Hematopoietic multipotent progenitor cell (in vitro differentiated cells): ENCODE results near the gene ZNRF3. TPM values are rescaled to one million over a fixed set of nuclear protein-coding genes. Genes with fewer than 3 reads are reported as not detected.

ENCODE experiments used
- DNase-seq, 3 donors: peaks; one replicate each; pipeline ENCODE4 v3.0.0-alpha.2; 2011 to 2015; ENCODE audit warnings: low read depth in 2 of 3, low spot score in 2 of 3
- total RNA-seq: library from RNA; depleted of rRNA; stranded (reverse); fragments of >200 nt; gene quantifications from one replicate; pipeline ENCODE4 v1.2.3, GENCODE V29; 2012

Gene ZNRF3
- total RNA-seq, 1 donor = 3.2 TPM

DNA sequence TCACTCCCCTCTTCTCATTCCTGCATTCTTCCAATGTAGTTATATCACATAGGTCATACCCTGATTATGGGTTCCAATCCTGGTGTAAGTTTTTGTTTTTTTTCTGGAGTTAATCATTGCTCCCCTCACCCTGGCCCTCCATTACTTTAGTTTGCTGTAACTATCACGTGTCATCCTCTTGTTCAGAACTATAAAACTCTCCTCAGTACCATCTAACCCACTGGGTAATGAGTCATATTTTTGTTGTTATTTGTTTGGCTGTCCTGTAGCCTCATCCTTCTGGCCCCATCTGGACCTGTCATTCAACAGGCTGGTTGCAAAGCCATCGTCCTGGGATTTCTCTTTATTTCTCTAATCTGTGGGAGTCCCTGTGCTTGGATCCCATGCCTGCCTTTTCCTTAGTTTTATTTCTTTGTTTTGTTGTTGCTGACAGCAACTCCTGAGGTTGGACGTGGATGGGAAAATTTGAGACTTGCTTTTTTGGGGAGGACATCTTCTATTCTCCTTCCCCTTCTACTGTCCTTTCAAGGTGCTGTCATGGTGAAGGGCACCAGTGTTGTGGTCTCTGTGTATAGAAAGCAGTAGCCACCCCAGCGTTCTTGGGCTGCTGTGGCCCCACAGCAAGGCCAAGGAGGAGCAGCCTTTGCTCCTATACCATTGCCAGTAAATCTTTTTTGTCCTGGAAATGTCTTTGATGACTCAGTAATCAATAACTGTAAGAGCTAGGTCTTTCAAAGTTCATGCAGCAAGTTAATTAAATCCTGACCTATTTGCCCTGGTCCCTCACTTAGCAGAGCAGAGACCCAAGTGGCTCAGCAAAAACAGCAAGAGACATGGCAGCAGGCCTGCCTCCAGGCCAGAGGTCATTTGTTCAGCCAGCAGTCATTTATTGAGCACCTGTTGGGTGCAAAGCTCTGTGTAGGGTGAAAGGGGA, 95.8 kb downstream of the ZNRF3 start:
- no peak for DNase-seq

DNA sequence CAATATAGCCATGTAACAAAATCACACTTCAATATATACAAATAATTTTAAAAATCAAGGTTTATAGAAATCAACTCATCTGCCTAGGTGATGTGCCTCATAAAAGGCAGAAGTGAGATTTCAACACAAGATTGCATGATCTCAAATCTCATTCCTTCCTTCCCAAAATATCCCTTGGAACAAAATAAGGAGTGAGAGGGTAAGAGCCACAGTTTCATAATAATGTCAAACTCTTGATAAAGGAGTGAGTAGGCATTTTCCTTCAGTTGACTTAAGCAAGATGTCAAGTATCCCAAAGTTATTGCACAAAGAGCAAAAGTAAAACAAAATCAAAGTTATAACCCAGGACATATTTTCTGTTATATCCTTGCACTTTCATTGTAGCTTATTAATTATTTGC, 97.0 kb downstream of the ZNRF3 start:
- no peak for DNase-seq

DNA sequence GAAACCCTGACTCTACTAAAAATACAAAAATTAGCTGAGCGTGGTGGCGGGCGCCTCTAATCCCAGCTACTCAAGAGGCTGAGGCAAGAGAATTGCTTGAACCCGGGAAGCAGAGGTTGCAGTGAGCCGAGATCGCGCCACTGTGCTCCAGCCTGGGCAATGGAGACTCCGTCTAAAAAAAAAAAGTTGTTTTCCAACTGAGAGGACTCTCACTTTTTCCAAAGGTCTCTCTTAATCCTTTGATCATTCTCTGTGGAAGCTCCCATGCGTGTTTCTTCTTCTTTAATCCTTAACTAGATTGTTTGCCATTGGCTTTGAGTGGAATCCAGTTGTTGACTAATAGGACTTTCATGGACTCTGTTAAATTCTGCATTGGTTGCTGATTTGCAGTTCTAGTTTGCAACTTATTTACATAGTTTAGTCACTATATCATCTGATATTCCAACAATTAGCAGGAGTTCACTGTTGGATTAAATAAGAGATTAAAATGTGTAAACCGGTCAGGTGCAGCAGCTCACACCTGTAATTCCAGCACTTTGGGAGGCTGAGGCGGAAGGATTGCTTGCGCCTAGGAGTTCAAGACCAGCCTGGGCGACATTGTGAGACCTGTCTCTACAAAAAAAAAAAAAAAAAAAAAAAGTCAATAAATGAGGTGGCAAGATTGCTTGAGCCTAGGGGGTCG, 98.6 kb downstream of the ZNRF3 start:
- DNase-seq = no peak

DNA sequence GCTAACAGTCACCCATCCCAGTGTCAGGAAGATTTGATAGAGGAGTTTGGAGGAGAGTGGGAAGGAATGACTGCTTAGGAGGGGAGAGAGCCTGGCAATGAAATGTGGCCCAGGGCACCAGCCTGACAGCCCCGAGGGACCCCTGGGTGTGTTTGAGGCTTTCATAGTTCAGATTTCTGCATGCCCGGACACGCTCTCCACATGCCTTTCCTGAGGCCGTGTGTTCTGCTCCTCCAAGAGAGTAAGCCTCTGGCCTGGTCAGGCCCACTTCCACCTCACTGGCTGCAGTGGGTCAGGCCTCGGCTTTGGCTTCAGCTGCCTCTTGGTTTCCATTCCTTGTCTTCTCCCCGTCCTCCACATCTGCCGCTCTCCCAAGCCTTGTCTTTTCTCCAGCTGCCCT, 99.8 kb downstream of the ZNRF3 start:
- no peak for DNase-seq

DNA sequence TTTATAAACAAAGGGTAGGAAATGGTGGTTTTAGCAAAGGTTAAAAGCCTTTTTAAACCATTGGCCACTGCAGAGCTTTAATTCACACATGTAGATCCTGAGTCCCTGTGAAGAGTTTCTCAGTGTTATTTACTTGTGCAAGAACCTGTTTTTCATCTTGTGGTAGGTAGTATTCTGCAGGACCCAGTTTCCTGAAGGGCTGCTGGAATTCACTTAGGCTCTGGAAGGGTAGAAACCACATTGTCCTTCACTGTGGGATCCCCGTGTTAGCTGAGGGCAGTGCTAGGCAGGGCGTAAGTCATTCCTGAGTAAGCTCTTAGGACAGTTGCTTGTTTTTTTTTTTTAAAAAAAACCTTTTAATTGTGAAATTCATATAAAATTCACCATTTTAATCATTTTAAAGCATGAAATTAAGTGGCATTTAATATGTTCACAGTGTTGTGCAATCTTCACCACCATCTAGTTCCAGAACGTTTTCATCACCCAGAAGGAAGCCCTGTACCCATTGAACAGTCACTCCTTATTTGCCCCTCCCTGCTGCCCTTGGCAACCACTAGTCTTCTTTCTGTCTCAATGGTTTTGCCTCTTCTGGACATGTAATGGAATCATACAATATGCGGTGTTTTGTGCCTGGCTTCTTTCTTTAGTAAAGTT, 100.5 kb downstream of the ZNRF3 start:
- no peak for DNase-seq

DNA sequence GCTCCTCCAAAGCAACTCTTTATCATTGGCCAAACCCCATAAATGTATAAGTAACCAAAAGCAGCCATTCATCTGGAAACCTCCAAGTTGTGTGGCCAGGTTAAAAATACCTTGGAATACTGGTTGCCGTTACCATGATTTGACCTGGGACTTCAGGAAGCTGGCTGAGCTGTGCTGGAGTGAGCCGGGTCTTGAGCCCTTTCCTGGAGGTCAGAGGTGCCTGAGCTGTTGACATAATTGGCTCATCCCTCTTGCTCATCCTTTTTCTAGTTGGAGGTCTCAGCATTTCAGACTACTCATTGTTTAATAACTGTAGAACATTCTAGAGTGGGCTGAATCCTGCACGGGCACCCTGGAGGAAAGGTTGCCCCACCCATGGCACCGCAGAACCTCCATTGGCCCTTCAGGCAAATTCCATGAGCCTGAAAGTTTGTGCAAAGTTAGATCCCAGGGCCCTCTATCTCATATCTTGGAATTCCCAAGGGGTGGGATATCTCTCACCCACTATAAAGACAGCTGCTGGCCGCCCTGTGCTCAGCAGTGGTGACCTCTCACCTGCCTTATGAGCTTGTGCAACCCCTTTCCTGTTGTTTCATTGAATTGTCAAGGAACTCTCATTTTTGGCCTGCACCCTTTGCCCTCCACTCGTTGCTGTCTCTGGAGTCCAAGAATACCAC, 101.2 kb downstream of the ZNRF3 start:
- no peak for DNase-seq

DNA sequence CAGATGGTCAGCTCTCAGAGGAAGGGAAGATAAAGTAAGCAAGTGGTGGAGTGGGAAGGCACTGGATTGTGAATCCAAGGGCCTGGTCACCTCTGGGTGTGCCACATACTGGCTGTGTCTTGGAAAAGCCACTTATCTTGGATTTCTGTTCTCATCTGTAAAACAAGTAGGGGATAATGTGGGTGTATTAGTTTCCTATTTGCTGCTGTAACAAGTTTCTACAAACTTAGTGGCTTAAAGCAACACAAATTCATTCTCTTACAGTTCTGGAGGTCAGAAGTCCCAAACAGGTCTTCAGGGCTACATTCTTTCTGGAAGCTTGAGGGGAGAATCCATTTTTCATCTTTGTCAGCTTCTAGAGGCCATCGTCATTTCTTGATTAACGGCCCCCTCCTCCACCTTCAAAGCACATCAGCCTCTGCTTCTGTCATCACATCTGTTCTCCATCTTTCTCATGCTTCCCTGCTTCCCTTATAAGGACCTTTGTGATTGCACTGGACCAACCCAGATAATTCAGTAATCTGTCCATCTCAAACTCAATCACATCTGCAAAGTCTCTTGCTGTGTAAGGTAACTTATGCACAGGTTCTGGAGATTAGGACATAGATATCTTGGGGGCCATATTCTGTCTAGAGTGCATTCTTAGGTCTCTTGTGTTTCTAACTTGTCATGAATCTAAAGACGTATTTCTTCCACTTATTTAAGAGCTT, 102.4 kb downstream of the ZNRF3 start:
- no peak for DNase-seq

DNA sequence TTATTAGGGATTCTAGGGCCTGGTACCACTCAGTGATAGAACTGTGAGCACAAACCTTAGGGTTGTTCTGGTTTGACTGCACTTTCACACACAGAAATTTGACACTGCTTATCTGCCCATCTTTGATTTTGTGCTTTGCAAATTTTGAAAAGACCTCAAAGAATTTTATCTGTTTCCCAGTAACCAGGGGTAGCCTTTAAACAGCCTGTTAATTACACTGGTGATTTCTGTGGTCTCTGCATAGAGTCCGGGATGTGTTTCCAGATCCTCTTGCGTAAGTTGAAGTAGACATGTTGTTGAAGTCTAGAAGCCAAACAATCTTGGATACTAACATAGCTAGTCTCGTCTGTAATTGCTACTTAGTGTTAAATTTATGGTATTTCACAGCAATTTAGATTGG, 103.0 kb downstream of the ZNRF3 start:
- no peak for DNase-seq

DNA sequence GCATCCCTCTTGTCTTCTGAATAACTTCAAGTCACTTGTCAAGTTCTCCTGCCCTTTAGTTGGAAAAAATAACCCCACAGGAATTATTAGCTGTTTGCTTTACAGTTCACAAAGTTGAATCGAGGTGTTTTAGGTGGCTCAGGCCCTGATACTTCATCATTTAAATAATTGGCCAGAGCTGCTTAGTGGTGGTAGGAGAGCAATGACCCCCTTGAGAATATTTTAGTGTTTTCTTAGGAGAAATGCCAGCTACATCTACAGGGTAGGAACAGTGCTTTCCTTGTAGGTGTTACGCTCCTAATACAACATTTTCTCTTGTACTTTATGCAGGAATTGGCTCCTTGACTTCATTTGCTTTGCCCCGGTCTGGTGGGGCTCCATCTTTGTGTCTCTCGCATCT, 105.1 kb downstream of the ZNRF3 start:
- no peak for DNase-seq

DNA sequence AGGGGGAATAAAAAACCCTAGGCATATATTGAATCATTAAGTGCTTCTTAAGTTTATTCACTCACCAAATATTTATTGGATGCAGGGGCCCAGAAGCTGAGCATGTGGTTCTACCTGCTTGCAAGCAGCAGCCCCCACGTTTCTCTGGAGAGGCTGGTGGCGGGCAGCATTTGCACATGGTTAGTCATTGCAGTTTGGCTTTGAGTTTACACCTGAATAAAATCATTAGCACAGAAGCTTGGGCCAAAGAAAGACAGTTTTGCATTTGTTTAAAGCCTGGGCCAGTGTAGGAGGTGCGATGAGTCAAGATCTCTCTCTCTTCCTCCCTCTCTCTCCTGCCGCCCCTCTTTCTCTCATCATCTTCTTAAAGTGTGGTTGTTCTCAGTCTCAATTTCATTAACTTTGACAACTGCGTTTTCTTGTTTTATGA, 105.7 kb downstream of the ZNRF3 start:
- DNase-seq = no peak

DNA sequence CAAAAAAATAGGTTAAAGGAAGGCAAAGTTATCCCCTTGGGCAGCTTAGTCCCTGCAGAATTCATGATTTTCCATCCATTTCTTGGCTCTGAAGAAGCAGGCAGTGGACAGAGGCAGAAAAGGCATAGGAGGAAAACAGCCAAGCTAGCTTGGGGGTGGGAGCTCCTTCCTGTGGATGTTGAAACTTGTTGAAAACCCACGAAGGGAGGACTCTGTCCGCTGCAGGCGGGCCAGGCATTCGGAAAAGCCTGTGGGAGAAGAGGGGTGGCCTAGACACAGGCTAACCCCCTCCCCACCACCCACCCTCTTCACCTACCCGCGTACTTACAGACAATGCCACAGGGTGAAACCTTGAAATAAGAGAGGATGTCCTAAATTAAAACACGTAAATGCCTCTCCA, 106.1 kb downstream of the ZNRF3 start:
- no peak for DNase-seq

DNA sequence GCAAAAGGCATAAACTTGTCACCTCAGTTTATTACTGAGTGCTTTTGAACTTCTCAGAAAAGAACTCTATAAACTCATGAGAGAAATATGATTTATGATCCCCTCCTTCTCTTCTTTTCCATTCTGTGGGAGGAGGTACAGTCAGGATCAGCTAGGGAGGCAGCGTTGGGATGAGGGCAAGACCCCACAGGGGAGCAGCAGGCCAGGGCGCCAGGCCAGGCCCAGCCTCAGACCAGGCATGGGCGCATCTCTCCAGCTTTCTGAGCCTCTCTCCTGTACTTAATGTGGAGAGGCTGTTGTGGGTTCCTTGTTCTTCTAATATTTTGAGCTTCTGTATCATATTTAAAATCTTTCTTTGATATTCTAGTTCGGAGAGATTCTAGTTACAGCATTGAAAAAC, 106.5 kb downstream of the ZNRF3 start:
- DNase-seq = no peak

DNA sequence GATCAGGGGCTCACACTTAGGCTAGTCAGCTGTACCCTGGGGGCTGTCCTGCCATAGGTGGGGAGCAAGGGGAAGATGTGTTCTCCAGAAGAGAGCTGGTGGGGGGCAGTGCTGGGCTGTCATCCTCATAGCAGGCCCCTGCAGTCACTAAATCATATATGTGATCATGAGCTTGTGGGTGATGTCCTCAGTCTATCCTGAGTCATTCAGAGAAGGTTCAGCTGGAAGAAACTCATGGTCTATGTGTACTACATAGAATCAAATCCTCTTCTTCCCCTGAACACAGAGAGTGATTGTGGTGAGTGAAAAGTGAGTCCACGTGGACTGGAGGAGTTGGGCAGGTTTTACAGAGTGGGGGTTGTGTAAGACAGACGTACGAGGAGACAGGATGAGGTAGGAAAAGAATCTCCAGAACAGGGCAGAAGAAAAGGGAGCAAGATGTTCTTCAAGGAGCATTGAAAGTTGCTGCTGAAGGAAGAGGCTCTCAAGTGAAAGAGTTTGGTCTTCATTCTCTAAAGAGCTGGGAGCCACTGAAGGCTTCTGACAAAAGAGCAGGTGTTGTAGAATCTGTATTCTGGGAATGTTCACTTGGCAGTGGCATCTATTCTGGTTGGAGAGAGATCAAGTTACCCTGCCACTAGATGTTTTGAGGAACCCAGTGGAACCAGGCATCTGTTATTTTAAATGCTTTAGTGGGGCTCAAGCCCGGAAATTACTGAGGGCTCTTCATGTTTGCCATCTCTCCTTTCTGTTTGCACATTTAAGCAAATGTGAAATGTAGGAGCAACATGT, 109.4 kb downstream of the ZNRF3 start:
- DNase-seq = no peak

DNA sequence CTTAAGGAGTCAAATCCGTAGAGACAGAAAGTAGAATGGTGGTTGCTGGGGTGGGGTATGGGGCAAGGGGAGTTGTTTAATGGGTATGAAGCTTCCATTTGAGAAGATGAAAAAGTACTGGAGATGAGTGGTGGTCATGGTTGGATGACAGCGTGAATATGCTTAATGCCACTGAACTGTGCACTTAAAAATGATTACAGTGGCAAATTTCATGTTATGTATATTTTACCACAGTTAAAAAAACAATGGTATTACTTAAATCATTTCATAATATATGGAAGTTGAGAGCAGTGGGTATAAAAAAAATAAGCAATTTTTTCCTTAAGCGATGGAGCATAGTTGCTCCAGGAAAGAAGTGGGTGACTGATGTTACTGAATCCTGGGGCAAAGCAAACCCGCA, 111.2 kb downstream of the ZNRF3 start:
- no peak for DNase-seq

DNA sequence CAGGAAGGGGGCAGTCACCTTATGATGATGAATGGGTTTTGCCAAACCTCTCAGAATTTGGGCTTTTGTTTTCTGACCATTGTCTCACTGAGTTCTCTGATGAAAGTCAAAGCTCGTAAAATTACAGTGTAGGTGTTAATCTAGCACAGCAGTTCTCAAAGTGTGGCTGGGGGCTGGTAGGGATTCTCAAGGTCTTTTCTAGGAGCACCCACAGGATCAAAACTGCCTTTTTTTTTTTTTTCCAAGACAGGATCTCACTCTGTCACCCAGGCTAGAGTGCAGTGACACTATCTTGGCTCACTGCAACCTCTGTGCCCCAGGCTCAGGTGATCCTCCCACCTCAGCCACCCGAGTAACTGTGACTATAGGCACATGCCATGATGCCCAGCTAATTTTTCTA, 112.2 kb downstream of the ZNRF3 start:
- no peak for DNase-seq

DNA sequence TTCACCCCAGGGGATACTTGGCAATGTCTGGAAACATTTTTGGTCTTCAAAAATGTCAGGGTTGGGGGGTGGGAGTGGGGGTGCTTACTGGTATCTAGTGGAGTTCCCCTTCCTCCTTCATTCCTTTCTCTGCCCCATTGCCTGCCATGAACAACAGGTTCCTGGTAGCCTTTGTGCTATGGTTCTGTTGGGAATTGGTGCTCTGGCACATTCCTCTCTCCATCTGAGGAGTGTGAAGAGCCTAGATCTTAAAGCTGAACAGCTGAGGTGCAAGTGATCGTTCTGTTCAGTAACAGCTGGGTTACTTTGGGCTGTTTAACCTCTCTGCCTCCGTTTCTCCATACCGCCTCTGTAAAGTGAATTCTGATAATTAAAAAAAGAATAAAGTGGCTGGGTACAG, 114.0 kb downstream of the ZNRF3 start:
- no peak for DNase-seq

DNA sequence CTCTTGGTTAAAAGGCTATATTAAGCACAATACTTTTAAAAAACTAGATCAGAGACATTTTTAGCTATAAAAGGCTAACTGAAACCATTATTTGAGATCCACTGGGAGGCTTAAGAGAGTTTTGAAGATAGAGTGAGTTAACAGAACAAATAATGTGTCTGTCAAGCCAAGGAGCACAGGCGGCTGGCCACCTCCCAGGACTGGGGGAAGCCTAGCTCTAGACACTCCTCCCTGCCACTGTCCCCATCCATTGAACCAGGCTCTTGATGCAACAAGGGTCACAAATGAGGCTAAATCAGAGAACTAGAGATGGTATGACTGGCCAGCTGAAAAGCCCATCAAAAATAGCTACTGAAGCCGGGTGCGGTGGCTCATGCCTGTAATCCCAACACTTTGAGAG, 115.3 kb downstream of the ZNRF3 start:
- no peak for DNase-seq

DNA sequence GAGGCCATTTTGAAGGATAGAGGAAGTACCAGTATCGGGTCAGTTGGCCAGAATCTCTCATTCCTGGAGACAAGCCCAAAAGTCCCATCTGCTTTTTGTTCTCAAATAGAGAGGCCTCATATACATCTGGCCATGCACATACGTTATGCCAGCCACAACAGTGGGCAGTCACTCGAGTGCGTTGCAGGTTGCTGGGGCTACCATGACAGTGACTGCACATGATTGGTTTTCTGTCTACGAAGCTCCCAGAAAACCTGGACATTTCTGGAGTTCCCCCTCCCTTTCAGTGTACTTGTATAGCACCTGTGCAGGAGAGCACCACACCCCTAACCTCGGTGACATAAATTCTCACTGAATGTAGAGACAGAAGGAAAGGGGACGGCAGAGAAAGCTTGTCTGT, 116.1 kb downstream of the ZNRF3 start:
- no peak for DNase-seq

DNA sequence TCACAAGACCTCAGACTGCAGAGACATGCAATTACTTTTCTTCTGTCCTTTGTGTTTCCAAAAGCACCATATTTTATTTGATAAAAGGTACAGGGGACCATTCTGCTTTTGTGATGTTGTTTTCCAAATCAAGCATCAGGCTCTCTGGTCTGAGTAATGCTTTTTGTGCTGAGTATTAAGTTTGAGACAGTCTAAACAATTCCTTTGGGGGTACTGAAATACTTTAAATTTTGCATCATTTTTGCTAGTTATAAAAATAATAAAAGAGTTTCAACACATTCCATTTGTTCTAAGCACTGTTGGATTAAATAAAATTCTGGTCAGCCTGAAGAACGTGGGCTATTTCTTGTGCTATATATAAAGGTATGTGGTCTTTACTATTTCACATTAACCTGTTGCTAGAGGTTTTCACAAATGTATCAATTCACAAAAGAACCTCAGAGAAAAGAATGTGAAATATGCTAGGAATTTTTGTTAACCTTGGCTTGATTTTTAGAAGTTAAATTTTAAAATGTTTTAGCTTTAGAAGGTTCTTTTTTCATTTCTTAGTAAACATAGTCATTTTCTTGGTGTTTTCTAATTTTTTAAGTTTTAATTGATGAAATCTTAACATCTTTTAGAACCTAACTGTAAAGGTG, 116.7 kb downstream of the ZNRF3 start:
- no peak for DNase-seq
